Pancreas (tissue), 10 donors: ENCODE data around the gene USP24. TPM values are rescaled to one million over a fixed set of nuclear protein-coding genes. Genes with fewer than 3 reads are reported as not detected.

Experiments
- ATAC-seq, 4 donors: fragments of 200-7000 bp; cut with Tn5 transposase; one replicate each; pipeline versions ENCODE4 v1.8.0 to v1.9.1; 2020; ENCODE audit warnings: mild to moderate bottlenecking in 4 of 4, moderate library complexity in 4 of 4
- DNase-seq, 6 donors: peaks; one replicate each; pipeline ENCODE4 v3.0.0-alpha.2; 2020
- FAIRE-seq: peaks from 2 replicates; lab custom pipeline; 2012; peaks lifted over from hg19 to GRCh38; lab: Jason Lieb, UNC
- H3K27ac ChIP-seq, 4 donors: fragments of 200-600 bp; sonication (generic); 1 replicate in 3 of 4; 2 replicates in 1 of 4; pipeline versions ENCODE4 v1.5.0 to v1.8.0; 2020
- H3K27me3 ChIP-seq, 4 donors: fragments of 200-600 bp; one replicate each; pipeline ENCODE4 v1.8.0; 2021
- H3K36me3 ChIP-seq, 3 donors: fragments of 200-600 bp; sonication (generic) in 1 of 3; one replicate each; pipeline versions ENCODE4 v1.5.0 to v1.8.0; 2020 to 2021
- H3K4me1 ChIP-seq, 3 donors: fragments of 200-600 bp; one replicate each; pipeline ENCODE4 v1.8.0; 2021
- H3K4me3 ChIP-seq, 4 donors: fragments of 200-600 bp; sonication (generic) in 2 of 4; one replicate each; pipeline versions ENCODE4 v1.5.0 to v1.8.0; 2020 to 2021
- H3K9me3 ChIP-seq, 4 donors: fragments of 200-600 bp; one replicate each; pipeline ENCODE4 v1.8.0; 2021
- WGBS, 2 donors: extraction: QIAGEN DNeasy Blood & Tissue Kit; methylation state at CpG; one replicate each; pipeline ENCODE4 v1.1.7; 2013; 5-methylcytosine and 5-hydroxymethylcytosine counted together
- intact Hi-C, 3 donors: fragments of 100-400 bp; cut with DNase I; formaldehyde crosslinking; loops; one replicate each; pipeline versions ENCODE4 v1.11.1 to v1.14.2; 2022
- polyA plus RNA-seq, 2 donors: library from polyadenylated mRNA; stranded (reverse); fragments of 200-250 nt; gene quantifications; one replicate each; pipeline ENCODE4 v1.2.3, GENCODE V29; 2013
- total RNA-seq, 6 donors: library from RNA; stranded (reverse); fragmentation: NEBNext Ultra II Directional in 4 of 6; extraction: Animal tissue kit (Norgen Biotek cat#: 25700) in 4 of 6; gene quantifications; one replicate each; pipeline versions ENCODE4 v1.2.1 to v1.2.4, GENCODE V29; 2021 to 2023
- TF ChIP-seq, protein P1 (sequence below), 4 donors: fragments of 200-600 bp; sonication (generic) in 3 of 4; IDR thresholded peaks; one replicate each; pipeline versions ENCODE4 v1.5.0 to v1.8.0; 2021; ENCODE audit warnings: antibody characterized with exemption in 4 of 4
- donor health status: healthy with polysubstance abuse.
- donor health status: DM: no; HTN: no; CAD: no; lungs with moderate emphysema.
- donor health status: DM: no; HTN: no; CAD: no.
- donor health status: control.
- donor health status: control.
- donor health status: Bipolar disorder and iron deficiency.
- donor health status: DM: yes; HTN: yes; CAD: no.
- donor health status: DM: no; HTN: no; CAD: no.
- donor health status: DM: no; HTN: no; CAD: no.
- donor health status: DM: yes; HTN: yes; CAD: no.

The USP24 gene, protein sequence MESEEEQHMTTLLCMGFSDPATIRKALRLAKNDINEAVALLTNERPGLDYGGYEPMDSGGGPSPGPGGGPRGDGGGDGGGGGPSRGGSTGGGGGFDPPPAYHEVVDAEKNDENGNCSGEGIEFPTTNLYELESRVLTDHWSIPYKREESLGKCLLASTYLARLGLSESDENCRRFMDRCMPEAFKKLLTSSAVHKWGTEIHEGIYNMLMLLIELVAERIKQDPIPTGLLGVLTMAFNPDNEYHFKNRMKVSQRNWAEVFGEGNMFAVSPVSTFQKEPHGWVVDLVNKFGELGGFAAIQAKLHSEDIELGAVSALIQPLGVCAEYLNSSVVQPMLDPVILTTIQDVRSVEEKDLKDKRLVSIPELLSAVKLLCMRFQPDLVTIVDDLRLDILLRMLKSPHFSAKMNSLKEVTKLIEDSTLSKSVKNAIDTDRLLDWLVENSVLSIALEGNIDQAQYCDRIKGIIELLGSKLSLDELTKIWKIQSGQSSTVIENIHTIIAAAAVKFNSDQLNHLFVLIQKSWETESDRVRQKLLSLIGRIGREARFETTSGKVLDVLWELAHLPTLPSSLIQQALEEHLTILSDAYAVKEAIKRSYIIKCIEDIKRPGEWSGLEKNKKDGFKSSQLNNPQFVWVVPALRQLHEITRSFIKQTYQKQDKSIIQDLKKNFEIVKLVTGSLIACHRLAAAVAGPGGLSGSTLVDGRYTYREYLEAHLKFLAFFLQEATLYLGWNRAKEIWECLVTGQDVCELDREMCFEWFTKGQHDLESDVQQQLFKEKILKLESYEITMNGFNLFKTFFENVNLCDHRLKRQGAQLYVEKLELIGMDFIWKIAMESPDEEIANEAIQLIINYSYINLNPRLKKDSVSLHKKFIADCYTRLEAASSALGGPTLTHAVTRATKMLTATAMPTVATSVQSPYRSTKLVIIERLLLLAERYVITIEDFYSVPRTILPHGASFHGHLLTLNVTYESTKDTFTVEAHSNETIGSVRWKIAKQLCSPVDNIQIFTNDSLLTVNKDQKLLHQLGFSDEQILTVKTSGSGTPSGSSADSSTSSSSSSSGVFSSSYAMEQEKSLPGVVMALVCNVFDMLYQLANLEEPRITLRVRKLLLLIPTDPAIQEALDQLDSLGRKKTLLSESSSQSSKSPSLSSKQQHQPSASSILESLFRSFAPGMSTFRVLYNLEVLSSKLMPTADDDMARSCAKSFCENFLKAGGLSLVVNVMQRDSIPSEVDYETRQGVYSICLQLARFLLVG (N-terminal part only)
- 10 to 100 TPM; 12.2 to 26.8 (median 16.4) TPM for total RNA-seq
- polyA plus RNA-seq = 10 to 100 TPM in 1 of 2 donors, 1 to 10 TPM in 1; 7.5 to 13.3 TPM

DNA sequence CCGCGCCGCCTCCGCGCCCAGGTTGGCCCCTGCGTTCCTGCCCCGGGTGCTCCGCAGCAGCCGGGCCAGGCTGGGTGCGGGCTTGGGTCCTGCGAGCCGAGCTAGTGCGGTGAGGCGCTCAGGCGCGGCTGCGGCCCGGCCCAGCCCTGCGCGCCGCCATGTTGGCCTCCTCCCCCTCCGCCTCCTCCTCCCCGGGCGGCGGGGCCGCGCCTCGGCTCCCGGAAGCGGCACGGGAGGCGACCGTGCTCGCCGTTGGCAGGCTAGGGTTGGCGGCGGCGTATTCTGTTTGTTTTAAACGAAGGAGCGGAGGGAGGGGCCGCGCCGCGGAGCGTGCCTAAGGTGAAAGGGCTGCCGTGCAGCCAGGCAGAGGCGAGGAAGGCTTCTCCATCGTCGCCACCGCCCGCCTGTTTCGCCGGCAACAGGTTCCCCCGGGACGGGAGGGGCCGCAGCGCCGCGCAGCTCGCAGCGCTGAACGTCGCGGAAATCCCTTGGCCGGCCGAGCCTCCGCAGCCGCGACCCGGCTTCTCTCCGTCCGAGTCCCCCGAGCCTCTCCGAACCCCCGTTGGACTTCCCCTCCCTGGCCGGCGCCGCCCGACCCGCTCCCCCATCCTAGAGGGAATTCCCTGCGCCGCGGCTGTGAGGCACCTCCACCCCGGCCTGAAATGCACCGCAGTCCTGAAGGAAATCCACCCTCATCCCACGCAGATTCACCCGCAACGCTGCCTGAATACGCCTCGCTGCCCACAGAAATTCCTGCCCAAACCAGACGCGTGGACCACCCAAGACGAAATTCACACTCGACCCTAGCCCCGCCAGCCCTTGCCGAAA lies at the start of gene USP24:
Gene USP24 (minus strand): TSS at position 171 of the 828 bp plus-strand sequence. CDS start 251 bp downstream, outside the sequence.
- TF ChIP-seq, protein P1, sequence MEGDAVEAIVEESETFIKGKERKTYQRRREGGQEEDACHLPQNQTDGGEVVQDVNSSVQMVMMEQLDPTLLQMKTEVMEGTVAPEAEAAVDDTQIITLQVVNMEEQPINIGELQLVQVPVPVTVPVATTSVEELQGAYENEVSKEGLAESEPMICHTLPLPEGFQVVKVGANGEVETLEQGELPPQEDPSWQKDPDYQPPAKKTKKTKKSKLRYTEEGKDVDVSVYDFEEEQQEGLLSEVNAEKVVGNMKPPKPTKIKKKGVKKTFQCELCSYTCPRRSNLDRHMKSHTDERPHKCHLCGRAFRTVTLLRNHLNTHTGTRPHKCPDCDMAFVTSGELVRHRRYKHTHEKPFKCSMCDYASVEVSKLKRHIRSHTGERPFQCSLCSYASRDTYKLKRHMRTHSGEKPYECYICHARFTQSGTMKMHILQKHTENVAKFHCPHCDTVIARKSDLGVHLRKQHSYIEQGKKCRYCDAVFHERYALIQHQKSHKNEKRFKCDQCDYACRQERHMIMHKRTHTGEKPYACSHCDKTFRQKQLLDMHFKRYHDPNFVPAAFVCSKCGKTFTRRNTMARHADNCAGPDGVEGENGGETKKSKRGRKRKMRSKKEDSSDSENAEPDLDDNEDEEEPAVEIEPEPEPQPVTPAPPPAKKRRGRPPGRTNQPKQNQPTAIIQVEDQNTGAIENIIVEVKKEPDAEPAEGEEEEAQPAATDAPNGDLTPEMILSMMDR (IDR thresholded peaks at IDR 0.05) = no peak
- peak; percentile 89 to 95 (median 94) for ATAC-seq
- Histone ChIP-seq H3K27ac (peak within 1 kb of the TSS; percentile 75 to 96 (median 92)), H3K27me3 (no peaks in the 10 kb centered on the region), H3K36me3 (no peaks in the 10 kb centered on the region), H3K9me3 (no peaks in the 10 kb centered on the region), H3K4me3 (peak within 1 kb of the TSS; percentile 59 to 95 (median 76)), H3K4me1 (peaks cover 18 to 35% (median 25%) of the 10 kb centered on the region in 3 donors)
- DNase-seq = peak; percentile 85 to 94 (median 88)
- intact Hi-C loops = no loop called here
- no peak for FAIRE-seq
- WGBS, 2 donors = 0% methylated on average over 76 to 96 of the region's 96 CpGs

DNA sequence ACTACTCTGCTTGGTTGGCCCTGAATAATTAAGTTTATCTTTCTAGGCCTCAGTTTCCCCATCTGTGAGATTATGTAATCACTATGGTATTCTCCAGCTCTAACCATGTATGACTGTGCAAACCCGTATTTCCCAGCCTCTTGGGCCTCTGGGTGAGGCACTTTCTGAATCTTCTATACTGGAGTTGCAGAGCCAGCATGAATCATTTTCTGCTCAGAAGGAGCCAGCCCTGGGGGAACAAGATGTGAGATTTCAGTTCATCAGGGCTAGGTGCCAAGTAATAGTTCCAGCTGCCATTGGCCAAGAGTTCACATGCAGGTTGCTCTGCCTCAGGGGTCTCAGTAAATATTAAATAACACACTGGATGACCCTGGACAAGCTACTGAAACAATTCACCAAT lies 47.7 kb upstream of the USP24 start:
- no peaks in the 10 kb centered on the region for H3K9me3 ChIP-seq
- H3K4me1 ChIP-seq = no peaks in the 10 kb centered on the region
- H3K4me3 ChIP-seq = no peak overlapping the region
- no peaks in the 10 kb centered on the region for H3K36me3 ChIP-seq
- H3K27me3 ChIP-seq = peaks cover 0 to 4% (median 0%) of the 10 kb centered on the region in 4 donors
- DNase-seq = no peak
- intact Hi-C loops = no loop called here
- no peak for FAIRE-seq
- TF ChIP-seq, protein P1 (IDR thresholded peaks at IDR 0.05) = no peak
- ATAC-seq = no peak
- no peak overlapping the region for H3K27ac ChIP-seq
- WGBS, 2 donors = 69 to 72% methylated on average over 1 of the region's 1 CpG

DNA sequence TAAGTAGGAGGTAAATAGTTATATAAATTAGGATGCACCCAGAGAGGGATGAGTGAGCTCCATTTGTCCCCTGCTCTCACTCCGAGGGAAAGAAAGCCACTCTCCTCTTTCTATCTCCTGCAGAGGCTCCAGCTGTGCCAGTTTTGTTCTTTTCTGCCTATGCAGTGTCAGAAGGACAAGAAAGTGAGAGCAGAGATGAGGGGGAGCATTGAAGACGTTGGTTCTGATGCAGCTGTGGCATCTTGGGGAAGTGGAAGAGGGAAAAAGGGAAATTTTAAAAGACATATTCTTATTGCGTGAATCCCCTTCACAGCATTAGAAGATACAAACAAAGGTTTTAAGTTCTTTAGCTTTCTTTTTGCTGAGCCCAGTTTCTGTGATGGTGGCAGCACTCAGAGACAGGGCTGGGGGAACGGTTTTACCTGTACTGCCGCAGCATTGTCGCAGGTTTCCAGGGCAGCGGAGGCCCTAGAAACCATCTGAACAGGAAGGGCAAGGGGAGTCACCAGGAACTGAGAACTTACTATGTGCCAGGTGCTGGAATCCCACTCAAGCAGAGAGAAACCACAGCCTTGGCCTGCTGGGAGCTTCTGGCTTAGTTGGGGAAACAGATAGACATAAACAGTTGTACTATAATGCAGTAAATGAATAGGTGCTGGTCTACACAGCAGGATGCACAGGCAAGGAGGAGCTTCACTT lies 44.9 kb upstream of the USP24 start:
- intact Hi-C loops = no loop called here
- no peak for DNase-seq
- no peak for FAIRE-seq
- H3K4me1 ChIP-seq = no peaks in the 10 kb centered on the region
- no peaks in the 10 kb centered on the region for H3K27me3 ChIP-seq
- WGBS, 2 donors = 82 to 89% methylated on average over 7 of the region's 7 CpGs
- H3K27ac ChIP-seq = no peak overlapping the region
- H3K36me3 ChIP-seq = no peaks in the 10 kb centered on the region
- TF ChIP-seq, protein P1 (IDR thresholded peaks at IDR 0.05) = no peak
- no peaks in the 10 kb centered on the region for H3K9me3 ChIP-seq
- no peak for ATAC-seq
- H3K4me3 ChIP-seq = no peak overlapping the region

DNA sequence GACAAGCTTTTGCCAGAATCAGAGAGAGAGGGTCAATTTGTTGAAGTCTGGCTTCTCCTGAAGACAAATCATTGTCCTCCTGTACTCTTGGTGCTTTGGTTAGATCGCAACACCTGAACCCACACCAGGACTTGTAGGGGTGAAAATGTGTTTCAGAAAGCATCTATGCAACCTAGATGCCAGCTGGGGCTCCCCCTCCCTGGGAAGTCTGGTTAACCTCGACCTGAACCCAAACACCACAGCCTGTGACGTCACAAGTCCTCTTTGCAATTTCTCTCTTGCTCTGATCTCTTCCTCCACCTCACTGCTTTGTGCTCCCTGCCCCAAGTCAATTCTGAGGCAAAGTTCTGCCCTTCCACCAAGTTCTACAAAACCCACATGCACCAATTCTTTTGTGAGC lies 42.8 kb upstream of the USP24 start:
- 59 to 65% methylated on average over 3 of the region's 3 CpGs for WGBS, 2 donors
- TF ChIP-seq, protein P1 (IDR thresholded peaks at IDR 0.05) = no peak
- FAIRE-seq (no peak), ATAC-seq (no peak), DNase-seq (no peak)
- Histone ChIP-seq H3K4me3 (no peak overlapping the region), H3K27me3 (no peaks in the 10 kb centered on the region), H3K9me3 (no peaks in the 10 kb centered on the region), H3K27ac (no peak overlapping the region), H3K4me1 (peaks cover 0 to under 1% (median 0%) of the 10 kb centered on the region in 3 donors), H3K36me3 (no peaks in the 10 kb centered on the region)
- intact Hi-C loops = no loop called here
